Smooth muscle cell of the brain vasculature (primary cell): ENCODE data around the gene HCN1.
"Not testable (repeated sequence)": the region's sequence is repeated elsewhere in the genome, so short reads cannot be mapped to it uniquely, and the experiment has no call there.

Source experiments
- DNase-seq: peaks from one replicate; pipeline ENCODE4 v3.0.0-alpha.2; 2012; ENCODE audit warnings: low read depth, low spot score

The HCN1 gene

GRCh38 chr5:45617859-45618416 is 78.2 kb downstream of the HCN1 start:
- DNase-seq: no peak

DNA sequence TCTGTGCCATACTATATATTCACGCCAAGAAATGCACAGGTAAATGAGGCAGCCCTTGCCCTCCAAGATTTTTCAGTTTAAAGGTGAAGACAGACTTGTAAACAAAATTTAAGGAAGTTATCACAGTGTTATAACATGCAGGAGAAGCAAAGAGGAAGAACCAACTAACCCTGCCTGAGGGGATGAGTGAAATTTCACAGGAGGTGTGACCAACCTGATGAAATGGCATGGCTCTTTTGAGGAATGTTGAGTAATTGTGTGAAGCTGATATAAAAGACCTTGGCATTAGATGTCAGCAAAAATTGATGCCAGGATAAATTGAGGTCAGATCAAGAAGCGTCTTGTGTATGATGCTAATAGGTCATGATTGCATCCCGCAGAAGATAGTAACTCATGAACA is 86.5 kb downstream of the HCN1 start:
- DNase-seq: no peak

DNA sequence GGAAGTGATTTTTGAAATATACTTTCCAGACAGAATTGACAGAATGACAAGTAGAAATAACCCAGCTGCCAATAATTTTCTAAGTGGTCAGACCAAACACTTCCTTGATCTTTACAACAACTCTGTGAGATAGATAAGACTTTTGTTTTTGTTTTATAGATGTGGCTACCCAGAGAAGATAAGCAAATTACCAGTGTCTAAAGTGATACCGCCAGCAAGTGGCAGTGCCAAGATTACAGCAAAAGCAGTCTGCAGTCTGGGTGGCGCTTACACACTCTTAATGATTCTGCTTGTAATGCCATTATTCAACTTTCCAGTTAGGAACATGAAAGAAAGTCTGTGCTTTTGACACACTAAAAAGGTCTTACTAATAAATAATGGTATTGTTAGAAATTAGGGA is 92.1 kb downstream of the HCN1 start:
- DNase-seq: no peak

GRCh38 chr5:45601424-45601823 is 94.8 kb downstream of the HCN1 start:
- no peak for DNase-seq

DNA sequence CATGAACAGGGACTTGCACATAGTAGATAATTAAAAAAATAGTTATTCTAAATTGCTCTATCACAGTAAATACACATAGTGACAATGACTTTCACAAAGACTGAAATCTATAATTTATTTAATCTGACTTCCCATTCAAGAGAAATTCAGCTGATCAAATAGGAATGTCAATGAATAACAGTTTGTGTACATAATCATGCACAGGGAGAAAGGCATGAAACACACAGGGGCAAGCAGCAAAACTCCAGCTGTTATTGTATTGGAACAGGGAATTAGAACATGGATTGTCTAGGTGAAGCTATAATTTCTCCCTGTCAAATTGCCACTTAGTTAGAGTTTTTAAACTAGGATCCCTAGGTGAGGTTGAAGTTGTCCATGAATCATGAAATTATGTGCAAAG is 99.9 kb downstream of the HCN1 start:
- DNase-seq: no peak

- DNase-seq: not testable (repeated sequence)
Measured at GRCh38 chr5:45586001-45586400, 110.2 kb downstream of the HCN1 start.

GRCh38 chr5:45578270-45578669 is 117.9 kb downstream of the HCN1 start:
- DNase-seq: no peak

GRCh38 chr5:45568813-45569212 is 127.4 kb downstream of the HCN1 start:
- DNase-seq: no peak

DNA sequence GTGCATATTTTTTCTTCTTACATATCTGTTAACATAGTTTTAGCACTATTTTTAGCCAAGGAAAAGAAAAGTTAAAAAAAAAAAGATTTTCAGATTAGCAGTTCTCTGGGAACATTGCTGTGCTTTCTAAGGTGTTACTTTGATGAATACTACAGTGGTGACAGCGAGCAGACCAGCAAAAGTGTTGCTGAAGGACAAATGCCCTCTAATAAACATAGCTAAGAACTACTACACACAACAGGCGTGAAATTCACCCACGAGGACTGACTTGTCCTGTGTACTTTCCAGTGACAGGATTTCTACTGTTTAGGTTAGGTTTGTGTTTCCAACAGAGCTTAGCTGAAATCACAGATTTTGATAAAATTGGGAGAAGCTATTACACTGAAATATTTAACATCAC is 153.8 kb downstream of the HCN1 start:
- DNase-seq: no peak

GRCh38 chr5:45533663-45534062 is 162.5 kb downstream of the HCN1 start:
- no peak for DNase-seq

DNA sequence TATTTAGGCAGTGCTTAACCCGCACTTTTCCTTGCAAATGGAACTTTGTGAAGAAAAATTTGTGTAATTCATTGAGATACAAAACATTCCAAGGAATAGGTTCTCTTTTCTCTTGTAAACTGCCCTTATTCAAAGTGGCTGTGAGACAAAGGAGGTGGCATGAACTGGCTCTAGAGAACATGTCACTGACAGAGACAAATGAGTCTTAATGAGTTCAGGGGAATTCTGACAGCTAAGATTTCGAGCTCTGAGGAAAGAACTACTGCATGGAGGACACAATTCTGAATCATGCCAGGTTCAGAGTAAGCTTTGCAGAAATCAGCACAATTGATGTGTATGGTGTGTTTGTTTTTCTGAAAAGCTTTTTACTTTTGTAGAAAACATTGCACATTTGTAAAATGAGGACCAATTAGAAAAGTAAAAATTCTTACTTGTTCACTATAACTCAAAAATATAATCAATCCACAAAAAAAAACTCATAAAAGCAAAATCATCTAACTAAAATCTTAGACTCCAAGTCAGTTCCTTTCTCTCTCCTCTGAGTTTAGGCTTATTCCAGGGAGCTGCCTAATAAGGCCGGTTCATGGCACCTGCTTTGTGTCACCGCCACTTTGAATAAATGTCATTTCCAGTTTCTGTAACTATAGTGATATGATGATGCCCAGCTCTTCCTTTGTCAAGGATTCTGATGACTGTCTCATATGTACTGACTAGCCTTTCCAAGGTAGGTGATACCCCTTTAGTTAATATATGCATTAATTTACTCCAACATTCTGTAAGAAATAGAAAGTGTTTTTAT is 163.2 kb downstream of the HCN1 start:
- no peak for DNase-seq

DNA sequence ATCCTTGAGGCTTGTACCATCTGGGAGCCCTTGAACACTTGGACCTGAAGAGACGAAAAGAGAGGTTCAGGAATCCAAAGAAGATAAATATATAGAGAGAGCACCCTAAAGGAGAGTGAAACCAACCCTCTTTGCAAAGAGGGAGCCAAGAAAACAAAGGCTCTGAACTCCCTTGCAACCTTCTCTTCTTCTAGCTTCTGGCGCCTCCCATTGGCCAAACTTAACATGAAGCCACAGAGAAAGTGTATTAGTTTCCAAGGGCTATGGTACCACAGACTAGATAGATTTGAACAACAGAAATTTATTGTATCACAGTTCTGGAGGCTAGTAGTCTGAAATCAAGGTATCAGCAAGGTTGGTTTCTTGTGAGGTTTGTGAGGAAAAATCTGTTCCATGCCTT is 175.1 kb downstream of the HCN1 start:
- DNase-seq: no peak

- DNase-seq: no peak
Measured at GRCh38 chr5:45512521-45512920, 183.7 kb downstream of the HCN1 start.

GRCh38 chr5:45509371-45509770 is 186.8 kb downstream of the HCN1 start:
- DNase-seq: no peak

GRCh38 chr5:45508135-45508534 is 188.0 kb downstream of the HCN1 start:
- no peak for DNase-seq

DNA sequence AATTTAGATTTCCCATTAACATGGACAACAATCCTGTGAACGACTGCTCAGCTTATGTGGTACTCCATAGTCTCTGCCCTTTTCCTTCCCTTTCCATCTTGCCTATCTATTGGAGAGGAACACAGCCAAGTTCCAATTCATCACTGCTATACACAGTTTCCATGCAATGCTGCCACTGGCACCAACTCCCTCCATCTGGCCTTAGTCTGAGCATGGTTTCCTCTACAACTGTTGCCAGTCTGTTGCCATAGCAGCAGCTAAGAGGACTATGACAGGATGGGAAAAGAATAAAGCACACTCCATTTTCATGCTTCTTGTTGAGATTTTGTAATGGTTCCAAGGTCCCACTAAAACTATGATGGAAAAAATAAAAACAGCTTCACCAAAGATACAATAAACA is 189.0 kb downstream of the HCN1 start:
- no peak for DNase-seq

DNA sequence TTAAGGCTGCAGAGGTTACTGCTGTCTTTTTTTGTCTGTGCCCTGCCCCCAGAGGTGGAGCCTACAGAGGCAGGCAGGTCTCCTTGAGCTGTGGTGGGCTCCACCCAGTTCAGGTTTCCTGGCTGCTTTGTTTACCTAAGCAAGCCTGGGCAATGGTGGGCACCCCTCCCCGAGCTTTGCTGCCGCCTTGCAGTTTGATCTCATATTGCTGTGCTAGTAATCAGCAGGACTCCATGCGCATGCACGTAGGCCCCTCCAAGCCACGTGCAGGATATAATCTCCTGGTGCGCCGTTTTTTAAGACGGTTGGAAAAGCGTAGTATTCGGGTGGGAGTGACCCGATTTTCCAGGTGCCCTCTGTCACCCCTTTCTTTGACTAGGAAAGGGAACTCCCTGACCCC is 197.2 kb downstream of the HCN1 start:
- not testable (repeated sequence) for DNase-seq

DNA sequence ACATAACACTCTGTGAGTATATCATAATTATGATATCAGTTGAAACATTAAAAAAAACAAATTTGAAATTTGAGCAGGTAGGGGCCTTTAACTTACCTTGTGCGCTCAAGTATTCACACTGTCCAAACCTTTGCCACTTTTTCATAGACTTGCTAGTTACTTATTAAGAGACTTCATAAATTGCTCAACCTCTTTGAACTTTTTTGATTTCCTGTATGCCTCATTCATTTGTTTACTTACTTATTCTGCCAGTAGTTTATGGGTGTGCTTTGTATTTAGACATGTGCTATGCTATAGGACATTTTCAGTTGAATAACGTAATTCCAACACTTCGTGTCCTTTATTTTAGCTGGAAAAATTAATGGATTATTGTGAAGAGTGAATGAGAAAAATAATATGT is 204.8 kb downstream of the HCN1 start:
- DNase-seq: no peak

GRCh38 chr5:45484781-45485180 is 211.4 kb downstream of the HCN1 start:
- no peak for DNase-seq

GRCh38 chr5:45454114-45454513 is 242.1 kb downstream of the HCN1 start:
- DNase-seq: no peak

DNA sequence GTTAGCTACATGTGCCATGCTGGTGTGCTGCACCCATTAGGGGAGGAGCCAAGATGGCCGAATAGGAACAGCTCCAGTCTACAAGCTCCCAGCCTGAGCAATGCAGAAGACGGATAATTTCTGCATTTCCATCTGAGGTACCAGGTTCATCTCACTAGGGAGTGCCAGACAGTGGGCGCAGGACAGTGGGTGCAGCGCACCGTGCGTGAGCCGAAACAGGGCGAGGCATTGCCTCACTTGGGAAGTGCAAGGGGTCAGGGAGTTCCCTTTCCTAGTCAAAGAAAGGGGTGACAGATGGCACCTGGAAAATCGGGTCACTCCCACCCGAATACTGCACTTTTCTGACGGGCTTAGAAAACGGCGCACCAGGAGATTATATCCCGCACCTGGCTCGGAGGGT is 251.3 kb downstream of the HCN1 start:
- DNase-seq: not testable (repeated sequence)

DNA sequence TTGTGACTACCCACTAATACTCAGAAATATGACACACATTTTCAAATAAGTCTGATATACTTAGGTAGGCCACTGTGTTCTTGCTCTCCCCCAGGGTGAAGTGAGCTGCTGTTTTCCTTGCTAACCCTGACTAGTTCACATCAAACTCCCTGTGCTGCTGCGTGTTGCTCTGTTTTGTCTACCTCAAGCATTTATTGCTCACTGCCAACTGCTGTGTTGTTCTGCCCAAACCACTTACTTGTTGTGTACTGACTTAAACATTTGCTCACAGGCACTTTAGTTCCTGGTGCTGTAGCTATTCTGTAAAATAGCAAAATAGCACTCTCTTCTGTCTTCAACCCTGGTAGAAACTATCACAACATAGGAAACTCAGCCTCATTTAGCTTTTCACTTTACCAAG is 255.7 kb downstream of the HCN1 start:
- DNase-seq: no peak

DNA sequence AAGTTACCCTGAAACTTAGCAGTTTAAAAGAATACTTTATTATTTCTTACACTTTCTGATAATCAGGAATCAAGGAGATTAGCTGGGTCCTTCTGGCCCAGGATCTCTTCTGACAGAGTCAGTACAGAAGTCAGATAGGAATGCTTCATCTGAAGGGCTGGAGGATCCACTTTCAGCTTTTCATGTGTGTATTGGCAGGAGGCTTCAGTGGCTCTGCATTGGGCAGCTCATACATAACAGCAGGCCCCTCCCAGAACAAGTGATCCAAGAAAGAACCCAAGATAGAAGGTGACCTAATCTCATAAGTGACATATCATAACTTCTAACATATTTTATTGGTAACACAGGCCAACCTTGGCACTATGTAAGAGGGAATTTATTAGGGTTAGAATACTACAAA is 258.4 kb downstream of the HCN1 start:
- no peak for DNase-seq
